ENCODE results near the gene OR5D13.

OR5D13 gene

GRCh38 chr11:55773138-55773537 is at the start of gene OR5D13:
Gene OR5D13, plus strand, starts transcription at chr11:55773438. Its CDS starts 0 bp downstream, at chr11:55773438.
- DNase-seq, result no peak

- no peak for DNase-seq
These were observed 46.4 kb upstream of the OR5D13 start for GRCh38 chr11:55726715-55727324.

- no peak for DNase-seq
These were observed 40.3 kb upstream of the OR5D13 start for GRCh38 chr11:55732936-55733335.

GRCh38 chr11:55791606-55792005 is 18.4 kb downstream of the OR5D13 start:
- DNase-seq, result no peak

GRCh38 chr11:55793321-55793720 is 20.1 kb downstream of the OR5D13 start:
- DNase-seq, result no peak

- DNase-seq, result no peak
These were observed 22.0 kb downstream of the OR5D13 start, which contains the start of gene OR5D14 for GRCh38 chr11:55795256-55795655. Gene OR5D14, plus strand, starts transcription at chr11:55795556. Its CDS starts 0 bp downstream, at chr11:55795556.

- DNase-seq, result no peak
These were observed 33.0 kb downstream of the OR5D13 start for GRCh38 chr11:55806248-55806647.

GRCh38 chr11:55811067-55811466 is 37.8 kb downstream of the OR5D13 start, which contains the start of gene OR5L1:
Gene OR5L1, plus strand, starts transcription at chr11:55811367. Its CDS starts 100 bp downstream, at chr11:55811467.
- DNase-seq, result no peak

- no peak for DNase-seq
These were observed 46.1 kb downstream of the OR5D13 start, which contains the start of gene OR5D18 for GRCh38 chr11:55819330-55819729. Gene OR5D18, plus strand, starts transcription at chr11:55819630. Its CDS starts 0 bp downstream, at chr11:55819630.
